HG02610 (cell line): ENCODE measurements around the gene CMC2.

Experiments
- ATAC-seq: cut with Tn5 transposase; IDR thresholded peaks from one replicate; pipeline ENCODE4 v1.9.1; 2021; ENCODE audit warnings: mild to moderate bottlenecking, moderate library complexity; ENCODE audit not compliant: unreplicated experiment

CMC2 gene

DNA sequence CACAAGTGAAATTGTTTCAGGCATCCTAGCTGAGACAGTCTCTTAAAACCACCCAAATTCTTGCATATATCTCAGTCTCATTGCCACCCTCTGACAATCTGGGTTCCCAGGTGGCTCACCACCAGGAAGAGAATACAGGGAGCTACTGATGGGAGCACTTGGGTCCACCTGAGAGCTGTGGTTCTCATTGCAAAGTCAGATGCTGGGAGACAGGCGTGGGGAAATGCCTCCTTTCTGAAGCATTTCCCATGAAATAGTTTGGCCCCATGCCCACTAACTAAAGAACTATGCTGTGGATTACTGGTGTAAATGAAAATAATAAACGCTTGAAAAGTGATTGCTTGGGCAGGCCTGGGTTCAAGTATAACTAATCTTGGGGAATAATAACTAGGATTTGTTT lies 70.3 kb downstream of the CMC2 start:
- no peak for ATAC-seq

DNA sequence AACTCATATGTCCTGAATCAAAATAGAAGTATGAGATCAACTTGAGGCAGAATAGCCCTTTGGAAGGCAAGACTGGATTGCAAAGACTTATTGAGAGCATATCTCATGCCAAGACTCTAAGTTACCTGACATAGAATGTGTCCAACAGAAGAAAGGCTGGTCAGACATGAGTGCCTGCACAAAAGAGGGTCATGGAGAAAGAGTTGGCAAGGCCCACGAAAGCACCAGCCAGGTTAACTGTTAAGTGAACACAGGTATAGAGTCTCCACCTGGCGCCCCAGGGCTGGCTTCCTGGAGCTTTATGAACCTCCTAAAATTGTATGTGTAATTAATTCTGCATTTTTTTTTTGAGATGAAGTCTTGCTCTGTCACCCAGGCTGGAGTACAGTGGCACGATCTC lies 71.0 kb downstream of the CMC2 start:
- no peak for ATAC-seq

DNA sequence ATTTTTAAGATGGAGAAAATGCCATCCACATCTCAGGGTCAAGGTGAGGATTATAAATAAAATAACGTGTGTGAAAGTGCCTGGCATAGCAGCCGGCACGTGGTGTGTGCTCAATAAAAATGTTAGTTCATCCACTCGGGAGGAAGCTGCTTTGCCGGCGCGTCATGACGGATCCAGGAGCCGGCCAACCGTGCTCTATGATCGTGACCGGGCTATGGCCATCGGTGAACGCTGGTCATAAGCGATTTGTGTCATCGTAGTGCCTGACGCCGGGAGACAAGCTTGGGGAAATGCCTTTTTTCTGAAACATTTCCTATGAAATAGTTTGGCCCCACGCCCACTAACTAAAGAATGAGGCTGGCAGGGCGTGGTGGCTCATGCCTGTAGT lies 74.0 kb downstream of the CMC2 start:
- no peak for ATAC-seq

DNA sequence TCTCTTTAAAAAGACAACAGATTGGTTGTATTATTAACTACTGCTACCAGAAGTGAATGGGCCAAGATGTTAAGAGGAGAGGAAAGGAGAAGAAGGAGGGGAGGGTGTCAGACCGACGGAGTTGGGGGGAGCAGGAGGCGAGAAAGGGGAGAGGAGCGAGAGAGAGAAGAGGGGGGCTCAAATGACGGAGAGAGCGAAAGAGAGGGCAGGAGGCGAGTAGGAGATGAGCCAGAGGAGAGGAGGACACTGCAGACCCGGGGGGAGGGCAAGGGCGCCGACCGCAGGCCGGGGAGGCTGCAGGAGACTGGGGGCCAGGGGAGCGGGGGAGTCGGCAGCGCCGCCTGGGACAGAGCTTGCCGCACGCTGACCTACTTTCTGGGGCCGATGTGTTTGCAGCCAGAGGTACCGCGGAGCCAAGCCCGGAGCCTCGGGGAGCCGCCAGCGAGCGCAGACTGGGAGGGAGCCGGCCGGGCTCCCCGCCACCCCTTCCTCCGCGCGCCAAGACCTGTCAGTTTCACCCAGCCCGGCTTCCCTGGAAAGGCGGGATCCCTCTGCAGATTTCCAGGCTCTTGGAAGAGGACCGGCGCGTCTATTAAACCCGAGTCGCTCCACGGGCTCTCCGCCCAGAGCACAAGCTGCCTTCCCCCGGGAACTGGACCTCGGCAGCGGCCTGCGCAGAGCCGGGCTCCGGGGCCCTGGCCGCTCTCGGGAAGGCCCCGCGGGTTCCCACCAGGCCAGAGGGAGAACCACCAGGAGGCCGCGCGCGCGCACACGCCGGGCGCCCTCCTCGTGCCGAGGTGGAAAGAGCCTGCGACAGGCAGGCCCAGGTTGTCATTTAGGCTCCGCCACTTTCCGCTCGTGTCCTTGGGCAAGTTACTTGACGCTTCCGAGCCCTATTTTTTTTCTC lies 74.6 kb downstream of the CMC2 start:
- ATAC-seq, result no peak

DNA sequence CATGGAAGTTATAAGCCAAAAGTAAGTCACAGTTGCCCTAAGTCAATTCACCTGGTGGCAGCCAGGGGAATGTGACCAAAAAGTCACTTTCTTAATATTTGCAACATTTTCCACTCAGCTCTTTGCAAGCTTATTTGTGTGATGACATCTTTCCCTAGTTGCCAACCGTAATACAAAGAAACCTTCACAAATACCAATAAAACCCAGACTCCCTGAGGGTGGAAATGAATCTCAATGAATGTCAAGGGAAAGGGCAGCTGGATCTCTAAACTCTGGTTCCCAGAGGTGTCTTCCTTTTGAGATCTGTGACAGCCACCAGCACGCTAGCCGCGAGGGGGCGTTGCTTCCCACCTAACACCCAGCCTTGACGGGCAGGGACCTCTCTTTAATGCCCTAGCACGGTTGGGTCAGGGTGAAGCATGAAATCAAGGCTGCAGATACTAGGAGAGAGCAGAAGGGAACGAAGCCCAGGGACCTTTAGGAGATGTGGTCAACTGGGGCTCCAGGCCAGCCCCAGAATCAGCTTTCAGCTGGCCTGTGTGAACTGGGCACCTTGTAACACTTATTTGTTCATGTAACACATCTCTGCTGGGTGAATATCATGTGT lies 82.2 kb downstream of the CMC2 start:
- ATAC-seq, result no peak

DNA sequence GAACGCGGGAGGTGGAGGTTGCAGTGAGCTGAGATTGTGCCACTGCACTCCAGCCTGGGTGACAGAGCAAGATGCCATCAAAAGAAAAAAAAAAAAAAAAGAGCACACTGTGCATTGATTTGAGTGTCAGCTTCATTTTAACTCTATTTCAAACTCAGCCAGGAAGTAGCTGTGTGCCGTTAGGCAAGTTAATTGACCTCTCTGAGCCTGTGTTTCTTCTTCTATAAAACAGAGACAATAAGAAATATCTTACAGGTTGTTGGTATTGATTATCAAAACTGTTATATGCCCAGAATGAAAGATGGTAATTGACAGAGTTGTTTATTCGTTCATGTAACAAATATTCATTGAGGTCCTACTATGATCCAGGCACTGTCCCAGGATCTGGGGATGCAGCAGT lies 83.3 kb downstream of the CMC2 start:
- ATAC-seq, result no peak
